ENCODE data around the gene AHCYL1.
"Not testable (repeated sequence)": the region's sequence is repeated elsewhere in the genome, so short reads cannot be mapped to it uniquely, and the experiment has no call there.

Gene AHCYL1

GRCh38 chr1:109984456-109985246 is at the start of gene AHCYL1:
AHCYL1 (plus strand) TSS chr1:109984765; CDS start chr1:109985053, 288 bp downstream.
- DNase-seq (ENCODE audit: low read depth in 4 of 4, low spot score in 1 of 4): peak; percentile 97 to 99 (median 98)

DNA sequence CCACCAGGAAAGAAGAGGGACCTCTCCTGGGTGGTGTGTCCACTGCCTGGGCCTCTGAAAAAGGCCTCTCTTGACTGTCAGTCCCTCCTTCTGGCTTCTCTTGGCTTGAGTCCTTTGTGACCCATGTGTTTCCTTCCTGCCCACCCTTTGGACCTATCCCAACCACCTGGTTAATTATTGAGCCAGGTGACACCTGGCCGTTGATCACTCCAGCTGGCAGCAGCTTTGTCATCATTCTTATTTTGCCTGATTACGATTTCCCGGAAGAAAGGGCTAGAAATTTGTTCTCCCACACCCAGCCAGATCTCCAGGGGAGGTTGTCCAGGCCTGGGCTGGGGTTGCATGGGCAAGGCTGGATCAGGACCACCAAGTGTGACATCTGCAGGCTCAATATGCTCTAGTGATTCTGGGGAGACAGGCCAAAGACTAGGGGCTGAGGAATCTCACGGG is 49.1 kb upstream of the AHCYL1 start:
- DNase-seq (ENCODE audit: low read depth in 4 of 4, low spot score in 1 of 4): no peak

- no peak for DNase-seq (ENCODE audit: low read depth in 4 of 4, low spot score in 1 of 4)
These were observed 46.8 kb upstream of the AHCYL1 start for GRCh38 chr1:109937738-109938137.

GRCh38 chr1:109938556-109938955 is 46.0 kb upstream of the AHCYL1 start:
- no peak for DNase-seq (ENCODE audit: low read depth in 4 of 4, low spot score in 1 of 4)

DNA sequence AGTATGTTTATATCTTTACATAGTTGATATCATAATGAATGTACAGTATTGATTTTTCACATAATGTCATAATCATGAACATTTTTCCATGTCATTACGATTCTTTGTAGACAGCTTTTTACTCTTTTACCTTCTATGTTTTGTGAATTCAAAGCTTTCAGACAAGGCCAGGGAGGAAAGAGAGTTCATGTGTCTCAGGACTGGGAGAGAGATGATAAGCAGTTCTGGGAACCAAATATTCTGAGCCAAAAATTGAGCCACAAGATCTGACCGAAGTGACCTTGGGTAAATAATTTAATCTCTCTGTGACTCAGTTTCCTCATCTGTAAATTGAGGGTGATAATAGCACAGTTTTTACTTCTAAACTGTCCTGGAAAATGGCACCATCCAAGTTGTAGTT is 42.1 kb upstream of the AHCYL1 start:
- no peak for DNase-seq (ENCODE audit: low read depth in 4 of 4, low spot score in 1 of 4)

GRCh38 chr1:109944541-109944940 is 40.0 kb upstream of the AHCYL1 start:
- no peak for DNase-seq (ENCODE audit: low read depth in 4 of 4, low spot score in 1 of 4)

GRCh38 chr1:109946511-109946910 is 38.1 kb upstream of the AHCYL1 start:
- no peak for DNase-seq (ENCODE audit: low read depth in 4 of 4, low spot score in 1 of 4)

GRCh38 chr1:109947582-109948284 is 36.8 kb upstream of the AHCYL1 start:
- no peak for DNase-seq (ENCODE audit: low read depth in 4 of 4, low spot score in 1 of 4)

DNA sequence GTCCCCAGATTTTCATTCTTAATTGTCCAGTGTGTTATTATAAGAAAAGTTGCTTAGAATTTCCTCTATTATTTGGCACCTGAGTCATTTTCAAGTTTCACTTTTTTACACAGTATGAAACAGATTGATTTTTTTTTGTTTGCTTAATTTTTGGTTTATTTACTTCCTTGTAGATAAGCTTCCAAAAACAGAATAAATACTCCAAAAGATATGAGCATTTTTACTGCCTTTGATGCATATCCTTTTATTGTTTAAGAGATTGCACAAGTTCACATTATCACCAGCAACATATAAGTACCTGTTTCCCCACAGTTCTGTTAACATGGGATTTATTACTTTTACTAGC is 36.3 kb upstream of the AHCYL1 start:
- no peak for DNase-seq (ENCODE audit: low read depth in 4 of 4, low spot score in 1 of 4)

- no peak for DNase-seq (ENCODE audit: low read depth in 4 of 4, low spot score in 1 of 4)
These were observed 34.5 kb upstream of the AHCYL1 start for GRCh38 chr1:109950038-109950437.

GRCh38 chr1:109950509-109950908 is 34.1 kb upstream of the AHCYL1 start:
- no peak for DNase-seq (ENCODE audit: low read depth in 4 of 4, low spot score in 1 of 4)

GRCh38 chr1:109951501-109951900 is 33.1 kb upstream of the AHCYL1 start:
- DNase-seq (ENCODE audit: low read depth in 4 of 4, low spot score in 1 of 4): not testable (repeated sequence)

DNA sequence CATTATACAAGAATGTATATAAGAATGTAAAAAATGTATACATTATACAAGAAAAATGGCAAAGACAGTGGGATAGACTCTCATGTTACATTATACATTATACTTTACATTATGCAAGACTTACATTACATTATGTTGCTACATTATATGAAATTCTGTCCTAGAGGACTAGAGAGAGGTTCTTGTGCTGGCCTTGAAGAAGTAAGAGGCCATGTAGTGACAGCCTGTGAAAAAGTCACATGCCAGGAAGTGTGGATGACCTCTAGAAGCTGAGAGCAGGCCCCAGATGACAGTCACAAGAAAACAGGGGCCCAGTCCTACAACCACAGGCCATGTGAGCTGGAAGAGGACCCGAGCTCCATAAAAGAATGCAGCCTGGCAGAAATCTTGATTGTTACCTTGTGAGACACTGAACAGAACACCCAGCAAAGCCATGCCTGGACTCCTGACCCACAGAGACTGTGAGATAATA is 30.5 kb upstream of the AHCYL1 start:
- DNase-seq (ENCODE audit: low read depth in 4 of 4, low spot score in 1 of 4): no peak

DNA sequence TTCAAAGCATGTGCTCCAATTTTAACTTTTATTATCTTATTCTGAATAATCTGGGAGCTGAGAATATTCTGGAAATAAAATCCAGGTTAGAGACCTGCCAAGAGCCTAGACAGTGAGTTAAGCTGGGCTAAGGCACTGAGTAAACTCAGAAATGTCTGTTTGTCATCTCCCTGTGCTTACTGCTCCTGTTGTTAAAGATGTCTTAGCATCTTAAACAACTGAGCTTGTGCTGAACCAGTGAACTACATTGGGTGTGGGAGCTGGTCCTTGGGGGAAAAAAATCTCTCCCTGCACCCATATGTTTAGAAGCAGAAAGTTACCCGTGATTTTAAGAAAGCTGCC is 25.0 kb upstream of the AHCYL1 start:
- no peak for DNase-seq (ENCODE audit: low read depth in 4 of 4, low spot score in 1 of 4)

DNA sequence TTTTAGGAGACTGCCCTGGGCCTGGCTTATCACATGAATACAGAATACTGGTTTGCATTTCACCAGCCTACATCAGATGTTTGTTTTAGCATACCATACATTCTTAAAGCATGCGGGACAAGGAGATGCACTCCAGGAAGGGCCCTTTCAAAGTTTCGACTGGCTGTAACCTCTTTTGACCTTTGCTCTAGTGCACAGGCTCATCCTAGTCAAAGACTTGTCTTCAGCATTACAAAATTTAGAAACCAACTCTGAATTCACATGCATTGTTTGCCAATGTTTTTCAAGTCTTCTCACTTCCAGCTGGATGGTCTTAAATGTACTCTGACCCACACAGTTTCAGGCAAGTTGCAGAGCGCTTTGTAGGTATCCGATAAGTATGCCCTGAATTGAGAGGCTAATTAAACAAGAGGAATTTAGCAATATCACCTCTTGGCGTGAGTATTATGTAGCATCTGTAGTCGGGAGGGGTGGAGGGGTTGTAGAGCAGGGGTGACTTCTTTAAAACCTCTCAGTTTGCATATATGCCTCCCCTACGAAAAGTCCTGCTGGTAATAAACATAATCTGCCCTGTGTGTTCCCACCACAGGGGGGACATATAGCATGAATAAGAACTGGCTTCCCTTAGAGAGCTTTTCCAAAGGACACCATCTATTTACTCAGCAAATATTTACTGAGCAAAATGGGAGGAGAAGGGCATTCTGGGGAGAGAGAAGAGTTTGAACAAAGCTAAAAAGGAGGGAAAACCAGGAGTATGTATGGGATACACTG is 24.4 kb upstream of the AHCYL1 start:
- no peak for DNase-seq (ENCODE audit: low read depth in 4 of 4, low spot score in 1 of 4)

- no peak for DNase-seq (ENCODE audit: low read depth in 4 of 4, low spot score in 1 of 4)
These were observed 23.8 kb upstream of the AHCYL1 start for GRCh38 chr1:109960745-109961094.

GRCh38 chr1:109963864-109964263 is 20.7 kb upstream of the AHCYL1 start:
- no peak for DNase-seq (ENCODE audit: low read depth in 4 of 4, low spot score in 1 of 4)

- no peak for DNase-seq (ENCODE audit: low read depth in 4 of 4, low spot score in 1 of 4)
These were observed 15.3 kb upstream of the AHCYL1 start for GRCh38 chr1:109969146-109969829.

GRCh38 chr1:109969907-109970306 is 14.7 kb upstream of the AHCYL1 start:
- DNase-seq (ENCODE audit: low read depth in 4 of 4, low spot score in 1 of 4): no peak

DNA sequence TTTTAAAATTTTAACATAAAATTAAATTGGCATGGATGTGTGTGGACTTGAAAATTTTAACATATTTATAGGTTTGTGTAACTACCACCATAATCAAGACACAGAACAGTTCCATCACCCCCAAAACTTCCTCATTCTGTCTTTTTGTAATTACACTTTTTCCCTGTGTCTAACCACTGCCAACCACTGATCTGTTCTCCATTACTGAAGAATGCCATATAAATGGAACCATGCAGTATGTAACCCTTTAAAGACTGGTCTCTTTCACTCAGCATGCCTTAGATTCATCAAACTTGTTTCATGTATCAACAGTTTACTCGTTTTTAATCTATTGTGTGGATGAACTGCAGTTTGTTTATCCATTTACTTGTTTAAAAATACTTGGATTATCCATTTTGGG is 13.0 kb upstream of the AHCYL1 start:
- DNase-seq (ENCODE audit: low read depth in 4 of 4, low spot score in 1 of 4): no peak

- DNase-seq (ENCODE audit: low read depth in 4 of 4, low spot score in 1 of 4): no peak
These were observed 10.4 kb upstream of the AHCYL1 start for GRCh38 chr1:109974191-109974590.
